GM18507 (cell line): ENCODE results near the gene GRM7.

Source experiments
- DNase-seq: peaks from one replicate; pipeline ENCODE4 v3.0.0; 2011; ENCODE audit warnings: low read depth; ENCODE audit not compliant: insufficient read length; ENCODE audit errors: extremely low spot score
- FAIRE-seq: peaks from 2 replicates; lab custom pipeline; 2011; peaks lifted over from hg19 to GRCh38; lab: Jason Lieb, UNC

The GRM7 gene

GRCh38 chr3:7205962-7206361 is 345.0 kb downstream of the GRM7 start:
- DNase-seq (no peak), FAIRE-seq (peak; percentile 18)

GRCh38 chr3:7207125-7207524 is 346.2 kb downstream of the GRM7 start:
- no peak for FAIRE-seq
- DNase-seq, result no peak

- DNase-seq (no peak), FAIRE-seq (no peak)
These were observed 347.0 kb downstream of the GRM7 start for GRCh38 chr3:7207928-7208327.

GRCh38 chr3:7209098-7209497 is 348.2 kb downstream of the GRM7 start:
- no peak for FAIRE-seq
- no peak for DNase-seq

- FAIRE-seq, result no peak
- no peak for DNase-seq
These were observed 350.8 kb downstream of the GRM7 start for GRCh38 chr3:7211740-7212139.

GRCh38 chr3:7215706-7216105 is 354.8 kb downstream of the GRM7 start:
- FAIRE-seq, result no peak
- DNase-seq, result no peak

GRCh38 chr3:7226393-7226792 is 365.5 kb downstream of the GRM7 start:
- DNase-seq (no peak), FAIRE-seq (no peak)

GRCh38 chr3:7238565-7239295 is 377.8 kb downstream of the GRM7 start:
- DNase-seq (no peak), FAIRE-seq (no peak)

- no peak for DNase-seq
- FAIRE-seq, result no peak
These were observed 380.8 kb downstream of the GRM7 start for GRCh38 chr3:7241584-7242302.

GRCh38 chr3:7242303-7242635 is 381.4 kb downstream of the GRM7 start:
- FAIRE-seq (no peak), DNase-seq (no peak)

GRCh38 chr3:7249493-7250076 is 388.7 kb downstream of the GRM7 start:
- DNase-seq, result no peak
- FAIRE-seq, result no peak

- FAIRE-seq (no peak), DNase-seq (no peak)
These were observed 393.3 kb downstream of the GRM7 start for GRCh38 chr3:7254251-7254650.

- DNase-seq (no peak), FAIRE-seq (no peak)
These were observed 400.1 kb downstream of the GRM7 start for GRCh38 chr3:7260975-7261374.

GRCh38 chr3:7263347-7264195 is 402.7 kb downstream of the GRM7 start:
- no peak for FAIRE-seq
- no peak for DNase-seq

GRCh38 chr3:7264196-7264526 is 403.2 kb downstream of the GRM7 start:
- DNase-seq (no peak), FAIRE-seq (no peak)

GRCh38 chr3:7265736-7266135 is 404.8 kb downstream of the GRM7 start:
- FAIRE-seq, result no peak
- no peak for DNase-seq

- no peak for FAIRE-seq
These were observed 405.6 kb downstream of the GRM7 start for GRCh38 chr3:7266551-7266950.

GRCh38 chr3:7270731-7271130 is 409.8 kb downstream of the GRM7 start:
- DNase-seq (no peak), FAIRE-seq (no peak)

More at GRCh38 chr3:7266551-7266950, 405.6 kb downstream of the GRM7 start:
- no peak for DNase-seq

GRCh38 chr3:7271631-7272030 is 410.7 kb downstream of the GRM7 start:
- no peak for DNase-seq
- no peak for FAIRE-seq

GRCh38 chr3:7272203-7272602 is 411.3 kb downstream of the GRM7 start:
- FAIRE-seq, result no peak
- no peak for DNase-seq
